Omental fat pad (tissue), 4 donors: ENCODE measurements around the gene RNGTT. TPM values are rescaled to one million over a fixed set of nuclear protein-coding genes. Genes with fewer than 3 reads are reported as not detected.

ENCODE experiments used
- ATAC-seq: fragments of 150-250 bp; one replicate; pipeline ENCODE4 v1.9.1; 2016; ENCODE audit warnings: mild to moderate bottlenecking, moderate library complexity; ENCODE audit not compliant: low FRiP score
- DNase-seq: peaks from one replicate; pipeline ENCODE4 v3.0.0-alpha.2; 2019; ENCODE audit warnings: low spot score
- CTCF ChIP-seq, 3 donors: fragments of 450-650 bp; IDR thresholded peaks; one replicate each; pipeline ENCODE4 v1.5.1; 2016 to 2017; ENCODE audit warnings: antibody characterized with exemption in 3 of 3, mild to moderate bottlenecking in 3 of 3, moderate library complexity in 2 of 3
- total RNA-seq, 4 donors: library from RNA; depleted of rRNA; stranded (reverse); fragments of >200 nt; gene quantifications; one replicate each; pipeline ENCODE4 v1.1.0, GENCODE V29; 2016

RNGTT gene
- total RNA-seq, 4 donors from 2014 or later: 12.6 to 21.7 (median 17.7) TPM

- ATAC-seq (no peak), DNase-seq (no peak)
- no peak for TF ChIP-seq CTCF (IDR thresholded peaks at IDR 0.05)
These were observed 90.5 kb downstream of the RNGTT start for GRCh38 chr6:88872962-88873361.

- no peak for TF ChIP-seq CTCF (IDR thresholded peaks at IDR 0.05)
These were observed 91.9 kb downstream of the RNGTT start for GRCh38 chr6:88871498-88871897.

GRCh38 chr6:88870717-88871330, 92.6 kb downstream of the RNGTT start:
- no peak for TF ChIP-seq CTCF (IDR thresholded peaks at IDR 0.05)
- ATAC-seq (no peak), DNase-seq (no peak)

More at GRCh38 chr6:88871498-88871897, 91.9 kb downstream of the RNGTT start:
- DNase-seq (no peak), ATAC-seq (no peak)

GRCh38 chr6:88869263-88870020, 94.0 kb downstream of the RNGTT start:
- ATAC-seq (no peak), DNase-seq (no peak)
- no peak for TF ChIP-seq CTCF (IDR thresholded peaks at IDR 0.05)

GRCh38 chr6:88867841-88868731, 95.3 kb downstream of the RNGTT start:
- ATAC-seq (no peak), DNase-seq (no peak)
- no peak for TF ChIP-seq CTCF (IDR thresholded peaks at IDR 0.05)

- DNase-seq: no peak
- no peak for TF ChIP-seq CTCF (IDR thresholded peaks at IDR 0.05)
- no peak for ATAC-seq
These were observed 96.6 kb downstream of the RNGTT start for GRCh38 chr6:88866856-88867255.
